GM19043 (cell line): ENCODE results near the gene CLDN34.
A peak's percentile ranks its signal among the peaks of the same experiment; 100 is the strongest.

Experiments
- ATAC-seq: cut with Tn5 transposase; IDR thresholded peaks from one replicate; pipeline ENCODE4 v1.9.1; 2021; ENCODE audit warnings: low read depth; ENCODE audit not compliant: unreplicated experiment

CLDN34 gene

DNA sequence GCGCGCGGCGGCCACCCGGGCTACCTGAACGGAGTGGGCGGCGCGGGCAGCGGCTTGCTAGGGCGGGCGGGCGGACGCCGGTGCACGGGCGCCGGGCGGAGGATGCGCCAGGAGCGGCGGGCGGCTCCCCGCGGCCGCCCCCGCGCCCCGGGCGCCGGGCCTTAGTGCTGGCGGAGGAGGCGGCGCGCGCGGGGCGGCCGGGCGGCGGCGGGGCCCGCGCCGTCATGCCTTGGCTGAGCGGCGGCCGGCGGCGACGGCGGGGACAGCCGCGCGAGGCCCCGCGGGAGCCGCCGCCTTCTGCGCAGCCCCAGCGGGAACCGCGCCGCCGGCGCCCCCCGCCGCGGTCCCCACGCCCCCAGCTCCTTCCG lies 48.2 kb downstream of the CLDN34 start:
- peak; percentile 24 for ATAC-seq

DNA sequence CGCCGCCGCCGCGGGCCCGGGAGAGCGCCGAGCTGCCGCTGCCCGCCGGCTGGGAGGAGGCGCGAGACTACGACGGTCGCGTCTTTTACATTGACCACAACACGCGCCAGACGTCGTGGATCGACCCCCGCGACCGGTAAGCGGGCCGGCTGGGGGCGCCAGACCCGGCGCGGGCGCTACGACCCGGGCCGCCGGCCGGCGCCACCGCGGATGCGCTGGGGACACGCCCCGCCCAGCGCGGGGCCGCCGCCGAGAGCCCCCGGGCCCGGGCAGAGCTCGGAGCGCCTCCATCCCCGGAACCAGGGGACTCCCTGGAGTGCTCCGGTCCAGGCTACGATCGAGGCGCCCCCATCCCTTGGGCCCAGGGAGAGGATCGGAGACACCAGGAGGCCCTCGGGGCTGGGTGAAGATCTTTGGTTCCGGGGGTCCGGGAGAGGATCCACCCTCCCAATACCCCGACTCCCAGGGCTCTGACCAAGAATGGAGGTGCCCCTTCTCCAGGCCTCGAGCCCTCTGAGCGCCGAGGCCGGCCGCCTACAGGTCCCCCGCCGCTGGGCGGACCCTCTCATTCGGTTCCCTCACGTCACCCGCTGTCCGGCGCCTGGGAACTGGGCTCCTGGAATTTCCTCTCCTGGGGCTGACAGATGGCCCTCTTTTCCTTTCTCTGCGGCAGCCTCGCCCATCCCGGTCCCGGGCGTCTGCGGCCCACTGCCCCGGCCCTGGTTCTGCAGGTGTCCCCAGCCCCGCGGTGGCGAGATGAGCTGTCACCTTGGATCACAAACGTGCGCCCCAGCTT lies 48.8 kb downstream of the CLDN34 start:
- ATAC-seq = peak; percentile 11

GRCh38 chrX:10016519-10017132 lies 49.5 kb downstream of the CLDN34 start:
- ATAC-seq = no peak

DNA sequence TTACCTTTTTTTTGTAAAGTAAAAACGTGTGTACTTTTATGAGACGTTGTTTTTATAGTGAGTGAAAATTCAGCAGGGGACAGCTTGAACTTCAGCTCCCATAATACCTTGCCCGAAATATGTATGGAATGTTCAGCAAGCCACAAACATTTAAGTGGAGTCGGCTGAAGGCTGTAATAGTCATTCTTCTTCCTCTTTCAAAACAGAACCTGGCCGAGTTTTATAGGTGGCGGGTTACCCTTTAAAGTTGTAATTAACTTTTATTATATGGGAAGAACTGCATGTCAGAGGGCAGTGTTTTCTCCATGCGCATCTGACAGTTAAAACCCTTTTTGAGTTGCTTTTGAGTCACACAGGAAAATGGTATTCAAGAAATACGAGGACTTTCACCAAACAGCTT lies 50.7 kb downstream of the CLDN34 start:
- ATAC-seq = no peak
